HG03135 (cell line): Measurements from ENCODE around the gene MBOAT2.

Experiments
- ATAC-seq: cut with Tn5 transposase; IDR thresholded peaks from one replicate; pipeline ENCODE4 v1.9.1; 2021; ENCODE audit warnings: mild to moderate bottlenecking, moderate library complexity; ENCODE audit not compliant: unreplicated experiment

Gene MBOAT2

GRCh38 chr2:9018534-9018933, 15.1 kb upstream of the MBOAT2 start:
- no peak for ATAC-seq

DNA sequence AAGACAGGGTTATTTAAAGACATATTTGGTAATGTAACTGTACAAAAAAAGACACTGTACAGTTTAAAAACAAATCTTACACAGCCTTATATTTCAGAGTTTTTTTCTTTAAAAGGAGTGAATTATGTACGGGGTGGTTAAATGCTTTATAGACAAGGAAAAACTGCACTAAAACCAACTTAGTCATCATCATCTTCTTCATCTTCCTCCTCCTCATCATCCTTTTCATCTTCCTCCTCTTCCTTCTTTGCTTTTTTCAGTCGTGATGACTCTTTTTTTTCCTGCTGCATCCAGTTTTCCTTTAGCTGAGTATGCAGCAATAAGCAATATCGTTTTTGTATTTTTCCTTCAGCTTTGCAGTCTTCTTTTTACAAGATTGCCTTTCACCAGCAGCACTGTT, 14.6 kb upstream of the MBOAT2 start:
- no peak for ATAC-seq

DNA sequence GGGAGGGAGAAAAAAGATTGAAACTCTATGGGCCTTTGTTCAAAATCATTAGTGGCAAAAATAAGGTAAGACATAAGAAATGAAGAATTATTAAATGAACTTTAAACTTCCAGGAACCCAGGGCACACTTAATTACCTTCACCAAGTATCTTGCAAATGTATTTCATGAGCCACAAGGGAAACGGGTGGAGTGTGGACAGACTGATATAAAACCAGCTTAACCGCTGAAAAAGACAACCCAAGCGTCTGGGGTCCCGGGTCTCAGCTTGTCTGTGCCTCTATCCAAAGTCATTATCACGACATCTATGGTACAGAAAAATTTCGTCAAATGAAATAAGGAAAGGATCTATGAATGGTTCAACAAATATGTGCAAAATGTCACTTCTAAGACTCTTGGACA, 13.9 kb upstream of the MBOAT2 start:
- no peak for ATAC-seq

- no peak for ATAC-seq
Measured at GRCh38 chr2:9015998-9016397, 12.5 kb upstream of the MBOAT2 start.

GRCh38 chr2:9013403-9013802, 9.9 kb upstream of the MBOAT2 start:
- no peak for ATAC-seq

DNA sequence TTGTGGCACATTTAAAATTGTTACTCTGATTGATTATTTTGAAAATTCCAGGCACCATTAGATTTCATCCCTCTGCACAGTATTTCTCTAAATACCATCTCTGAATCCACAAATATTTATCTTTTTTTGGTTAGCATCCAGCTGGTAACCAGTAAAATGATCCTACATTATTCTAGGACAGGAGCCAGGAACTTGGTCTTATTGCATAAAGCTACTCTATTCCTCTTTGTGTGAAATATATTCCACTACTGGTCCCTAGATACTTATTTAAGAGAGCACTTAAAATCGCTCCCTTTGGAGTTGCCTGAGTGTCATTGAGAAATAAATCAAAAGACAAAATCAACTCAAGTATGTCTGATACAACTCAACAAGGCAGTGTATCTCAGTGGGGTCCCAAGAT, 7.4 kb upstream of the MBOAT2 start:
- no peak for ATAC-seq

GRCh38 chr2:9008951-9009664, 5.6 kb upstream of the MBOAT2 start:
- ATAC-seq: no peak

DNA sequence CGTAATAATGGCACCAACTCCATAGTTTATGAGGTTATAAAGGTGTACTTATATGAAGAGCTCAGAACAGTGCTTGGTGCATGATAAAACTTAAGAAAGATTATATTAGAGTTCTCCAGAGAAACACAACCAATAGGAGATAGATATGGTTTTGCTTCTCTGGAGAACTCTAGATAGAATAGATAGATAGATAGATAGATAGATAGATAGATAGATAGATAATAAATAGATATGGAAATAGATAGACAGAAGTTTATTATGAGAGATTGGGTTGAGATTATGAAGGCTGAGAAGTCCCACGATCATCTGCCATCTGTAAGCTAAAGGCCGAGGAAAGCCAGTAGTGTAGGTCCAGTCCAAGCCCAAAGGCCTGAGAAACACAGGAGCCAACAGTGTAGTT, 2.9 kb upstream of the MBOAT2 start:
- no peak for ATAC-seq

DNA sequence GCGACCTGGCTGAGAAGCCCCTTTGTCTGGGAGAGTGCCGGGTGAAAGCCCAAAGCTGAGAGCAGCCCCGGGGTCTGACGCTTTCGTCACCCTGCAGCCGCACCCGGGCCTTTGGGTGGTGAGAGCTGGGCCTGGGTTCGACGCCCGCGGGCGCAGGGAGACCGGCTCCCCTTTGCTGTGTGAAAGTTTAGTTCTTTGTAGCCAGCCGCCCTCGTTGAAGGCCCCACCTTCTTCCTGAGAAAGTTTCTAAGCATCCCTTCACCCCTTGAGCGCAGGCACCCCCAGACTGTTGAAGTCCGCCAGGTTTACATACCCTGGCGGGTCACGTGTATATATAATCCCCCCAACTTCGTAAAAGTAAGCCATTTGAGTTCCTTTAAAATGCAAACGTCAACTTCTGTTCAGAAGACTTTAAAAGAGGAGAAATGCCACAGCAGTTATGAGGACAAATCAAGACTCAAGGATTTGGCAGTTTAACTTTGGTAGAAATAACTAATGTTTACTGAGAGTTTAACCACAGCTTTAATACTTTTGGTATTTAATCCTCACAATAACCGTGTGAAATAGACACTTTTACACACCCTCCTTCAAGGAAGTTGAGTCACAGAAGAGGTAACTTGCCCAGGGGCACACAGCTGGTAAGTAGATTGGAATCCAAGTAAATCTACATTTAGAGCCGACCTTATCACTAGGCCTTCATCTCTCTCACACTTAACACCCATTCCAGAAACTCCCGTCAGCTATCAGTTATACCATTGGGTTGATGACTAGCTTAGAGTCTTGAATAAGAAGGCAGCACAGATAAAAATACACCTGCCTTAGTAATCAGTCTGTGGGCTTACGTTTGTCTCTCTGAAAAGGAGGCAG, 1.1 kb upstream of the MBOAT2 start:
- ATAC-seq: peak; percentile 15

DNA sequence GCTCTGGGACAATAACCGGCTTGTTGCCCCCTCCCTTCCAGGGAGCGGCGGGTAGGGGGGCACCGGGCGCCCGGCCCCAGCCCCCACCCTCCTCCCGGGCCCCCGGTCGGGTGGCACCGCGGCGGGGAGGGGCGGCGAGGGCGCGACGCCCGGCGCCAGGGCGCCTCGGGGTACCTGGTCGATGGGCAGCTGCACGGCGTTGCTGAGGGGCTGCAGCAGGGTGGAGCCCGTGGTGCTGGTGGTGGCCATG, 193 bp downstream of the MBOAT2 start:
- no peak for ATAC-seq

- ATAC-seq: no peak
Measured at GRCh38 chr2:9002637-9003365, 683 bp downstream of the MBOAT2 start.

- no peak for ATAC-seq
Measured at GRCh38 chr2:9002313-9002636, 1.2 kb downstream of the MBOAT2 start.

GRCh38 chr2:9001778-9002177, 1.7 kb downstream of the MBOAT2 start:
- ATAC-seq: no peak

GRCh38 chr2:9001229-9001628, 2.3 kb downstream of the MBOAT2 start:
- ATAC-seq: no peak

DNA sequence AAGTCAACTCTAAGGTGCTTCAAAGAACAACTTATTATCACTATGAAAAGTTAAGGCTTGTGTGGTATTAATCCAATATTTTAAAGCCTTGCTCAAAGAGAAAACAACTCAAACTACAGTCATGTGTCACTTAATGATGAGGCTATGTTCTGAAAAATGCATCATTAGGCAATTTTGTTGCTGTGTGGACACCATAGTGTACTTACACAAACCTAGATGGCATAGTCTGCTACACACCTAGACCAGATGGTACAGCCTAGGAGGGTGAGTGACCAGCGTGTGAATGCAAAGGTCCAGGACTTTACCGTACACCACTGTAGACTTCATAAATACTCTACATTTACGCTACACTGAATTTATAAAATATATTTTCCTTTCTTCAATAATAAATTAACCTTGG, 3.0 kb downstream of the MBOAT2 start:
- no peak for ATAC-seq

GRCh38 chr2:8999797-9000196, 3.7 kb downstream of the MBOAT2 start:
- ATAC-seq: no peak

DNA sequence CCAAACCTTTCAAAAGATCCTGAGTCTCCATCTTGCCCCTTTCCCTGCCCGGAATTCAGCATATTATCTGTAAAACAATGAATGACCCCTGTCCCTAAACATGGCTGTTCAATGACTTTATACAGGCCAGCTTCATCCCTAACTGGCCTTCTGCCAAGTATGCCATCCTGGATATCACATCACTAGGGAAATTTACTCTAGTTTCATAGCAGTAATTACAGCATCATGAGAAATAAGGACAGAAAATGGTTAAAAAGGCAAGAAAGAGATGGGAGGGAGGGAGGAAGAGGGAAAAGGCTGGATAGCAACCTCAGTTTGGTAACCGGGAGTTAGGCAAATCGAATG, 4.4 kb downstream of the MBOAT2 start:
- ATAC-seq: no peak

GRCh38 chr2:8998418-8999101, 4.9 kb downstream of the MBOAT2 start:
- ATAC-seq: no peak

DNA sequence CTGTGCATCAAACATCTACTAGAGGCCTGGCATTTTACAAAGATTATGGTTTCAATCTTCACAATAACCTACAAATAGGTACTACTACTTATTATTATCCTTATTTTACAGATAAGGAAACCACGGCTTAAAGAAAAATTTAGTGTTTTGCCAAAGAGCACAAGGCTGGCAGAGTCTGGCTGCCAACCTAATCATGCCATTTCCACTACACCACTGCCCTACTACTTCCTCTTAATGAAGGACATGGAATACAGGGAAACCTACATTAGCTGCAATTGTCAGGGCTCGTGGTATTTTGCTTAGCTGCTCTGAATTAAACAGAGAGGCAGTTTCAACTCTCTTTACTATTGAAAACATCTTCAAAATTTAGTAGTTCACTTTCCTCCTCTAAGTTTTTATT, 5.9 kb downstream of the MBOAT2 start:
- no peak for ATAC-seq

GRCh38 chr2:8997108-8997507, 6.4 kb downstream of the MBOAT2 start:
- no peak for ATAC-seq

DNA sequence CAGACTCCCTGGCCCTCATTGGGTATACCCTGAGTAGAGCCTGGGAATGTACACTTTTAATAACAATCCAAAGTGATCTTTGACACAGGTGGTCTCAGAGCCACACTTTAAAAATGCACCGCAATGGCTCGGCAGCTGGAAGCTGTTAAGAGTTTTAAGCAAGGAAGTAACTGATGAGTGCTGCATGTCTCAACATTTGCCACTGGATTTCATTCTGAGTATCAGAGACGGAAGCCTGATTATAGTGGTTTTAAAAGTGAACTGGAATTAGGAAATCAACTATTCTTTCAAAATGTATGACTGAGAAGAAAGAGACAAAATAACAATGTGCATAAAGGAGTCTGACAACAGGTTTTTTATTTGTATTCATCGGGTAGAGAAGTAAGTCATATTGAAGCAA, 7.5 kb downstream of the MBOAT2 start:
- ATAC-seq: no peak

DNA sequence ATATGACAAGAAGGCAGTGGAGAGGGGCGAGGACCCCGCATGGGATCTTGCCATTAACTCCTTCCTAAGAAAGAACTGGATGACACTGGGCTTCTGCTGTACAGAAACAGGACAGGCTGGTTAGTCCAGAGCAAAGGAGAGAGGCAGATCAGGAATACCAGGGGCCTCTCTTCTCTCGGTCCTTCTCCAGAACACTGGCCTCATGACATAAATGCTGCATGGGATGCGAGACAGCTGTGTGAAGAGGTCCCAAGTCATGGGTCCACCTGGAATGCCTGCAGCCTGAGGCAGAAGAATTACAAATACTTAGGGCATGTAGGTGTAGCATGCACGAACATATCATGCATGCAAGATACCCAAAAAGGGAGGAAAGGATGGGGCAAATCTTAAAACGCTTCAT, 9.1 kb downstream of the MBOAT2 start:
- no peak for ATAC-seq
